Ovary (tissue), 3 donors: ENCODE results near the gene TRAF3IP1.

ENCODE experiments used
- CTCF ChIP-seq, 3 donors: fragments of 450-650 bp in 2 of 3; fragments of 200-600 bp in 1 of 3; IDR thresholded peaks; one replicate each; pipeline versions ENCODE4 v1.5.1 to v1.8.0; 2016 to 2022; ENCODE audit warnings: antibody characterized with exemption in 3 of 3, mild to moderate bottlenecking in 1 of 3
- EP300 ChIP-seq: sonication (generic); formaldehyde crosslinking; IDR thresholded peaks from one replicate; pipeline ENCODE4 v1.6.1; 2017; ENCODE audit warnings: antibody characterized with exemption
- donor health status: DM: no; HTN: no; CAD: no.

- no peak for TF ChIP-seq CTCF (IDR thresholded peaks at IDR 0.05)
- TF ChIP-seq EP300: no peak
Measured at GRCh38 chr2:238440767-238441166, 120.4 kb downstream of the TRAF3IP1 start.
